HEK293 (cell line): ENCODE results near the gene HLF.

ENCODE experiments used
- ZNF513 ChIP-seq: fragments of 450-650 bp; IDR thresholded peaks from 2 replicates; pipeline ENCODE4 v1.5.1; 2018; ENCODE audit warnings: missing biosample characterization, missing genetic modification characterization
- ZNF623 ChIP-seq: fragments of 450-650 bp; formaldehyde crosslinking; IDR thresholded peaks from 2 replicates; pipeline ENCODE4 v1.5.1; 2016; ENCODE audit warnings: missing biosample characterization, missing genetic modification characterization
- ZNF768 ChIP-seq: fragments of 450-650 bp; formaldehyde crosslinking; IDR thresholded peaks from 2 replicates; pipeline ENCODE4 v1.5.1; 2018; ENCODE audit warnings: missing biosample characterization, mild to moderate bottlenecking, missing genetic modification characterization
- TF ChIP-seq, protein P1 (sequence below): IDR thresholded peaks from 2 replicates; pipeline ENCODE4 v1.6.1; 2011; ENCODE audit warnings: mild to moderate bottlenecking, low read depth, low read length, borderline replicate concordance

- TF ChIP-seq ZNF768 (tag by site-specific recombination) (no peak), ZNF623 (tag by site-specific recombination) (no peak), ZNF513 (tag by site-specific recombination) (no peak)
- TF ChIP-seq, protein P1, sequence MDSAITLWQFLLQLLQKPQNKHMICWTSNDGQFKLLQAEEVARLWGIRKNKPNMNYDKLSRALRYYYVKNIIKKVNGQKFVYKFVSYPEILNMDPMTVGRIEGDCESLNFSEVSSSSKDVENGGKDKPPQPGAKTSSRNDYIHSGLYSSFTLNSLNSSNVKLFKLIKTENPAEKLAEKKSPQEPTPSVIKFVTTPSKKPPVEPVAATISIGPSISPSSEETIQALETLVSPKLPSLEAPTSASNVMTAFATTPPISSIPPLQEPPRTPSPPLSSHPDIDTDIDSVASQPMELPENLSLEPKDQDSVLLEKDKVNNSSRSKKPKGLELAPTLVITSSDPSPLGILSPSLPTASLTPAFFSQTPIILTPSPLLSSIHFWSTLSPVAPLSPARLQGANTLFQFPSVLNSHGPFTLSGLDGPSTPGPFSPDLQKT, result no peak
Observed at GRCh38 chr17:55311767-55312375, 47.1 kb downstream of the HLF start.
